Adrenal gland (tissue), 5 donors: ENCODE measurements around the gene UBAC2.

Source experiments
- POLR2A ChIP-seq, 2 donors: fragments of 450-650 bp; IDR thresholded peaks; one replicate each; pipeline ENCODE4 v1.6.1; 2017; ENCODE audit warnings: antibody characterized with exemption in 2 of 2, mild to moderate bottlenecking in 2 of 2, moderate library complexity in 1 of 2
- TF ChIP-seq, protein P1 (sequence below), 6 experiments: fragments of 450-650 bp in 4 of 6; fragments of 200-600 bp in 2 of 6; sonication (generic) in 1 of 6; IDR thresholded peaks; 1 replicate in 5 of 6; 2 replicates in 1 of 6; pipeline versions ENCODE4 v1.5.1 to v1.8.0; 2016 to 2021; ENCODE audit warnings: antibody characterized with exemption in 6 of 6, mild to moderate bottlenecking in 2 of 6, moderate library complexity in 1 of 6
- donor health status: DM: no; HTN: no; CAD: no.

DNA sequence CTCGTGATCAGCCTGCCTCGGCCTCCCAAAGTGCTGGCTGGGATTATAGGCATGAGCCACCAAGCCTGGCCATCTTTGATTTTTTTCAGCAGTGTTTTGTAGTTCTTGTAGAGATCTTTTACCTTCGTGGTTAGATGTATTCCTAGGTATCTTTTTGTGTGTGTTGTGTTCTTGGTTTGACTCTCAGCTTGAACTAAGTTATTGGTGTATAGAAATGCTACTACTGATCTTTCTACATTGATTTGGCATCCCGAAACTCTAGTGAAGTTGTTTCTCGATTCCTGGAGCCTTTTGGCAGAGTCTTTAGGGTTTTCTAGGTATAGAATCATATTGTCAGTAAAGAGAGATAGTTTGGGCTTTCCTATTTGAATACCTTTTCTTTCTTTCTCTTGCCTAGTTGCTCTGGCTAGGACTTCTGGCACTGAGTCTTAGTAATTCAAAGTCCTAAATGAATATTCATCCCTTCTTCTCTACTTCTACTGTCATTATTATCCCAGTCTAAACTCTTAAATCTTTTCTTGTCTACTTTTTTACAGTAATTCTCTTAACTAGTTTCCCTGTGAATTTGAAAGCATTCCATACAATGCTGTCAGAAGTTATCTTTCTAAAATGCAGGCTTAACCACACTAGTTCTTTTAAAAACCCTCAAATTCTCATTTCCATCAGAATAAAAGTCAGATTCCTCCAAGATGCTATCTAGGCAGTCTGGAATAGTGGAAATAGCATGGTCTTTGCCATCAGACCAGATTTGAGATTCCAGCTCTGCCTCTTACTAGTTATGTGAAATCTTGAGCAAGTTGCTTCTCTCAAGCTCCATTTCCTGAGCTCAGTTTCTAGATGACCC is 50.5 kb downstream of the UBAC2 start:
- TF ChIP-seq, protein P1, sequence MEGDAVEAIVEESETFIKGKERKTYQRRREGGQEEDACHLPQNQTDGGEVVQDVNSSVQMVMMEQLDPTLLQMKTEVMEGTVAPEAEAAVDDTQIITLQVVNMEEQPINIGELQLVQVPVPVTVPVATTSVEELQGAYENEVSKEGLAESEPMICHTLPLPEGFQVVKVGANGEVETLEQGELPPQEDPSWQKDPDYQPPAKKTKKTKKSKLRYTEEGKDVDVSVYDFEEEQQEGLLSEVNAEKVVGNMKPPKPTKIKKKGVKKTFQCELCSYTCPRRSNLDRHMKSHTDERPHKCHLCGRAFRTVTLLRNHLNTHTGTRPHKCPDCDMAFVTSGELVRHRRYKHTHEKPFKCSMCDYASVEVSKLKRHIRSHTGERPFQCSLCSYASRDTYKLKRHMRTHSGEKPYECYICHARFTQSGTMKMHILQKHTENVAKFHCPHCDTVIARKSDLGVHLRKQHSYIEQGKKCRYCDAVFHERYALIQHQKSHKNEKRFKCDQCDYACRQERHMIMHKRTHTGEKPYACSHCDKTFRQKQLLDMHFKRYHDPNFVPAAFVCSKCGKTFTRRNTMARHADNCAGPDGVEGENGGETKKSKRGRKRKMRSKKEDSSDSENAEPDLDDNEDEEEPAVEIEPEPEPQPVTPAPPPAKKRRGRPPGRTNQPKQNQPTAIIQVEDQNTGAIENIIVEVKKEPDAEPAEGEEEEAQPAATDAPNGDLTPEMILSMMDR (IDR thresholded peaks at IDR 0.05) = no peak
- no peak for TF ChIP-seq POLR2A (IDR thresholded peaks at IDR 0.05)
